NOMO-1 treated with DMSO at 0.1 percent for 48 hours (cell line): Measurements from ENCODE around the gene PROSER1.
"Not testable (repeated sequence)": the region's sequence is repeated elsewhere in the genome, so short reads cannot be mapped to it uniquely, and the experiment has no call there.

Experiments used
- DNase-seq: peaks from one replicate; lab custom pipeline; 2025; ENCODE audit not compliant: unreplicated experiment; lab: John Stamatoyannopoulos, UW

The PROSER1 gene

DNA sequence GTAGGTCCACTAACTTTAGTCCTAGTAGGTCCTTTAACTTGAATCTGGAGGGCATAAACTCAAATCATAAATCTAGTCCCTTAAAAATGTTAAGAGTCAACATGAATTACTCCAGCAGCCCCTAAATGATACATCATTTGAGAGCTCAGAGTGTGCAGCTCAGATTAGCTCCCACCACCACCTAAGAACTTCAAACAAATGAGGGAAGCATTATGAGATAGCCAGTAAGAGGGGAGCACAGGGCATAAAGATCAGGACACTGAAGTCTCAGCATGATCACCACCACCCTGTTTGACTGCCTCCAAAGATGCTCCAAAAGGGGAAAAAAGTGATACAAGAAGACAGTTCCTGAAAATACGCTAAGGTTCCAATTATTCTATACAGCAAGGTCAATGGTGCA is 5.7 kb downstream of the PROSER1 start:
- no peak for DNase-seq

DNA sequence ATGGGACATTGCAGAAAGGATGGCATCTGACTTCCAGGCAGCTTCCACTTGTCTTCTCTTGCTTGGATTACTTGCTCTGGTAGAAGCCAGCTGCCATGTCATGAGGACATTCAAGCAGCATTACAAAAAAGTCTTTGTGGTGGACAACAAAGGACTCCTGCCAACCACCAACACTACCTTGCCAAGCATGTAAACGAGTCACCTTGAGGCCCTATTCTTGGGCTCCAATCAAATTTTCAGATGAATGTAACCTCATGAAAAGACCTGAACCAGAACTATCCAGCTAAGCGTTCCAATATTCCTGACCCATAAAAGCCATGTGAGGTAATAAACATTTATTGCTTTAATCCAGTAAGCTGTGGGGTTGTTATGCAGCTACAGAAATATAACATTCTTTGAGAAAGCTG is 12.5 kb downstream of the PROSER1 start:
- no peak for DNase-seq

DNA sequence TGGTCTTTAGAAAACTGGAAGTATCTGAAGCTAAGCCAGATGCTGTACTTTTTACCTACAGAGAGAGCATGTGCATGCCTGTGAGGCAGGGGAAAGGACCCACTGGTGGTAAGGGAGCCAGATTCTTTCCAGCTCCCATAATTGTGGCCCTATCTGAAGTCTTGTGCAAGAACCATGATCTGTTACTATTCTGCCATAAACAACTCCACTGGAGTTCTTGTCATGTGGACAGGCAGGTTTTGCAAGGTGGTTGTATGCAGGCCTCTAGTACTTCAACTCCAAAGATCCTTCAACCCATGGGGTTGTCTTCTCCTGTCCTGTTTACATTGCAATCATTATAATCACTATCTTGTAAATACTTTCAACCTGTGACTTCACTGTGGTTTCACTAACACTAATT is 14.1 kb downstream of the PROSER1 start:
- no peak for DNase-seq

DNA sequence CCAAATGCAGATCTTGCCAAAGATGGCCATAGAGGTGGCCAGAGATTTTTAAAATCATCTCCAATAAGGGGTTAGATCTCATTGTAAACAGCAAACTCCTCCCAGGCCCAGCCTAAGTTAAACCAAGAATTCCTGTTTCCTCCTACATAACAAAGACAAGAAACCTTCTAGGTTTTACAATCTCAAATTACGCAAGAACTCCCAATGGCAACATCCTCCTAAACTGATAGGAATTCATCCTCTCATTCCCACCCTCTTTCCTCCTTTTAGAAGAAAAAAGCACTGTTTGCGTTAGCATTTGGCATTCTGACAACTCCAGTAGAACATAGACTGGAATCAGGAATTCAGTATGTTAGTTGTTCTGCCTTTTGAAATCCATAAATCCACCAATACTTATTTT is 14.6 kb downstream of the PROSER1 start:
- no peak for DNase-seq

DNA sequence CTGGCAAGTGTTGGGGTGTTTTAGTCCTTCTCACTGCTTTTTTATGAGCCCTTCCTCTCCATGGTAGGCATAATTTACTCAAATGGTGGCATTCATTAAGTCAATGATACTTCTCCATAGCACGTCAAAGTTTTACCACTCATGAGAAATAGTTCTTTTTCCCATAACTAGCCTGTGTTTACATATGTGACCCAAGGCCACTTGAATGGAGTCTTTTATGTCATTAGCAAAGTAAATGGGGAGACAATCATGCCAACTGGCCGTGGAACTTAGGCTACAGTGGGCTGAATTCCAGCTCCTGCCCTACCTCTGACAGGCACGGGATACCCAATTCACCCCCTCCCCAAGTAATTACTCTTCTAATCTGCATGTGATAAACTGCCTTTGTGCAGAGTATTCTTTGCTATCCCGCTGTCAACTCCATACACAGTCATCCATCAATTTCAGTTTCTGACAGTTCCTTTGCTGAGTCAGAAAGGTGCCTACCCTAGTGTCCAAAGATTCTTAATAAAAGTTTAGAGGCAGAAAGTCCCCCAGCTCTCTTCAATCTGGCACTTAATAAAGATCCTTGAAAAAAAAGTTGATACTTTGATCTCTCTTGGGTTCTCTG is 16.9 kb downstream of the PROSER1 start:
- no peak for DNase-seq

DNA sequence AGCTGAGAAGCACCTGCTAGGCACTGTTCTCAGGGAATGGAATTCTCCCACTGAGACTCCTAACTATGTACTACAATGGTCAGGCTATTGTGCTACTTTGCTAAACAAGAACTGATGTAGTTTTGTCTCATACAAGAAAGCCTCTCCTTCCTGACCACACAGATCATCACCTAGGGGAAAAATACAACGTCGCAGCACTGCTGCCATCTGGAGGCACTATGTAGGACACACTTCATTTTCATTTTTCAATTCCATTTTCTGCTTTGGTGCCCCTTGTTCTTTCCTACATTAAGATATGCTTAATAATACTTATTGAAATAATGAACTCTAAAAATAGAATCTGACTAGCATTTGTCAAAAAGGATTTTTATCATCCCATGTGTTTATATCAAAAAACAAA is 21.1 kb downstream of the PROSER1 start:
- DNase-seq, result no peak

DNA sequence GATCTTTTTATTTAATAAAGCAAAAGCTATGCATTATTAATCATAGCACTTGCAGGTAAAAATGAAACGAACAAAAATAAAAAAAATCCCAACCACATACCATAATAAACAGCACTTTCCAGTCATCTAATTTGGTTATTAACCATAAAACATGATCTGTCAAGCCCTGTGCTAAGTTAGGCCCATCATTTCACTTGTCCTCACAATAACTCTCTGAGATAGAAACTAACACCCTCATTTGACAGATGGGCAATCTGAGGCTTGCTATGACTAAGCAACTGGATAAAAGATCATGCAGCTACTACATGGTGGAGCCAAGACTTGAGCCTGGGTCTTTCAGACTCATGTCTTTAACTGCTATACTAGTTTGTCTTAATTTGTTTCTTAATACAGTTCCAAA is 21.8 kb downstream of the PROSER1 start:
- no peak for DNase-seq

DNA sequence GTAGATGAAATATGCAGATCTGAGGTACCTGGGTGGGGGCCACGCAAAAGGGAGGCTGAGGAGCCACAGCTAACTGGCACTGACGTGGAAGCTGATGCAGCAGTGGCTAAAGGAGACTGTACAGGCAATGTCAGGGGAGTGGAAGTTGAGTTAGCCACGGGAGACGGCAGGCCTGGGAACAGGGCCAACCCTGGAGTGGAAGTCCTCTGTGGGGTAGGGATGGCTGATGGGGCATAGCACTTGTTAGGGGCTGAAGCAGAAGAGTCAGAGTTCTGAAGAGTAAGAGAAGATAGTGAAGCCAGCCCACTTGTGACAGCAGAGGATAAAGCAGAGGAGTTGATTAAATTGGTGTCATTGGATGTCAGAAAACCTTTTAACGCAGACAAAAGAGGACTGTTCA is 24.4 kb downstream of the PROSER1 start:
- DNase-seq, result no peak

DNA sequence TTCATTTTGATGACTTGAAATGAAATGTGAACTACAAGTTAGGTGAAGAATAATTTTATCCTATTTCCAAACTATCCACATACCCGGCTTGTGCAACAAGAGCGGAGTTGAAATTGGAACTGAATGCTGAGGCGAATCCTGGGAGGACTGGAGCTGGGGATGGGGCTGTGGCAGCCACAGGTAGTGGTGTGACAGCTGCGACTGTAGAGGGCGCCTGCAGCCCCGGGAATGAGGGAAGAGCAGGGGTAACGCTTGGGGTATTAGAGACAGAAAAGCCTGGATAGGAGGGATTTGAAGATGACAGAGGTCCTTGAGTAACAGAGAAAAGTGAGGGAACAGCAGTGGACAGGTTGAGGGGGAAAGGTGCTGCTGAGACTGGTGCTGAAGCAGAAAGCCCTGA is 25.3 kb downstream of the PROSER1 start:
- DNase-seq, result no peak

DNA sequence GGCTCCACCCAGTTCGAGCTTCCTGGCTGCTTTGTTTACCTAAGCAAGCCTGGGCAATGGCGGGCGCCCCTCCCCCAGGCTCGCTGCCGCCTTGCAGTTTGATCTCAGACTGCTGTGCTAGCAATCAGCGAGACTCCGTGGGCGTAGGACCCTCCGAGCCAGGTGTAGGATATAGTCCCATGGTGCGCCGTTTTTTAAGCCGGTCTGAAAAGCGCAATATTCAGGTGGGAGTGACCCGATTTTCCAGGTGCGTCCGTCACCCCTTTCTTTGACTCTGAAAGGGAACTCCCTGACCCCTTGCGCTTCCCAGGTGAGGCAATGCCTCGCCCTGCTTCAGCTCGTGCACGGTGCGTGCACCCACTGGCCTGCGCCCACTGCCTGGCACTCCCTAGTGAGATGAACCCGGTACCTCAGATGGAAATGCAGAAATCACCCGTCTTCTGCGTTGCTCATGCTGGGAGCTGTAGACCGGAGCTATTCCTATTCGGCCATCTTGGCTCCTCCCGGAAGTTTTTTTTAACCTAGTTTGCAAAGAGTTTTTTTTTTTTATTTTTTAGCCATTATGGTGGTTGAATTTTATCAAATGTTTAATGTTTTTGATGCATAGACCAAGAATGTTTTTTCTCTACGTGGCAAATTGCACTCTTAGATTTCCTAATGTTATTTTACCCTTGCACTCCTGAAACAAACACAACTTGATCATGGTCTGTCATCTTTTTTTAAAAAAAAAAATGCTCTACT is 31.3 kb downstream of the PROSER1 start:
- DNase-seq, result not testable (repeated sequence)

DNA sequence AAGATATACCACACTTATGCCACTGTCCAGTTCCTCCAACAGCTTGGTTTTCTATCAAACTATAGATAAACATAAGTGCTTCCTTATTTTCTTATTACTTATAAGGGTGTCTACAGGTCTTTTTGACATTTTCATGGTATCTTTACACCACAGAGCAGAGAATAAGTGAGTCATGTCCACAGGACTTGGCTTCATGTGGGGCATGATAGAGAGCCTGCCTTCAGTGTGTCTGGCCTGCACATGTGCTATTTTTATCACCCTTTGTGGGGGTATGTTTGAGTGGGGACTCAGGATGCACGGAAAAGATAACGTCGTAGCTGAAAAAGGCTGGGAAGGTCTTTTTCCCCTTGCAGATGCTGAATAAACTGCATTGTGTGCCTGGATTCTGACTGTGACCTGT is 39.1 kb downstream of the PROSER1 start:
- DNase-seq, result no peak

DNA sequence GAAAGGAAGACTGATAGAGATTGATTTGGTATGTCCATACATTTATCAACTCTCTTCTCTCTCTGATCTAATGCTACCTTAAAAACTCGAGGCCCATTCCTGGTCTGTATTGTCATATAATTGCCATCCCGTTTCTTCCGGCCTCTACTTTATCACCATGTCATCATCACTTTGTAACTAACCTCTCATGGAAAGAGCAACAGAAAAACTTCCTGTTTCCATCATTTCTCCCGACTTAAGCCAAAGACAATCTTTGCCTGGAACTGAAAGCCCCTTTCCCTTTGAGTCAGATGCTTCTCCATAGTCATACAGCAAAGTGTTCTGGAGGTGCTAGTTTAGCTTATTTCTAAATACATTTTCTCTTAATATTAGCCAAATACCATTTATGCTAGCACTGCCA is 44.5 kb downstream of the PROSER1 start:
- no peak for DNase-seq

DNA sequence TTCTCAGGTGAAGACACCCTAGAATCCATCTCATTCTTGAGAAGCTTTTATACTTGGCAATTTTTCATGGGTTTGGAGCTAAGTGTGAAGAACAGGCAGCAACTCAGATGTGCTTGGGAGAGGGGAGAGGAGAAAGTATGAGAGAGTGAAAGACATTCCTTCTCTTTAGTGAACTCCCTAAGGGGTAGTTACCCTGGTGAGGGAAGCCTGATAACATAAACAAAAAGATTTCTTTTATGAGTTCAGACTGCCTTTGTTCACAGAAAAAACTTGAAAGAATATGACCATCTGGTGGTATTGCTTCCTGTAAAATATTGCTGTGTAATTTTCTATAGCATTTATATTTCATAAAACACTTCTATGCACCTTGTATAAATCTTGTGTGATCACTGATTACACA is 47.2 kb downstream of the PROSER1 start, which contains the start of gene STOML3:
TSS of gene STOML3 (minus strand) at position 139 of the 400 bp plus-strand sequence. CDS start at position 29, 110 bp downstream.
- DNase-seq, result no peak

DNA sequence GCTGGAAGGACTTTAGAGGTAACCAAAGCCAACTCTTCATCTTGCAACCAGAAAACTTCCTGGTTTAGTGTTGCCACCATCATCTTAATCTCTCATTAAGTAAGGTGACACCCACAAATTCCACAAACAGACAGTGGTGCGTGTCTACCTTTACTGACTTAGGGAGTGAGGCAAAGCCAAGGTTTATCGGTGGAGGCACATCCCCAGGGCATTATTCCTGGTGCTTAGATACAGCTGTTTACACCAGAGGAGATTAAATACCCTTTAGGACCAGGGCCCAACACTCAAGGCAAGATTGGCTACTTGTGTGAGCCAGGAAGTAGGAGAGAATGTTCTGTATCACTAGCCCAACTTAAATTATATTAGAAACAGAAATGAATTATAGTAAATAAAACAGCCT is 56.8 kb downstream of the PROSER1 start:
- no peak for DNase-seq

DNA sequence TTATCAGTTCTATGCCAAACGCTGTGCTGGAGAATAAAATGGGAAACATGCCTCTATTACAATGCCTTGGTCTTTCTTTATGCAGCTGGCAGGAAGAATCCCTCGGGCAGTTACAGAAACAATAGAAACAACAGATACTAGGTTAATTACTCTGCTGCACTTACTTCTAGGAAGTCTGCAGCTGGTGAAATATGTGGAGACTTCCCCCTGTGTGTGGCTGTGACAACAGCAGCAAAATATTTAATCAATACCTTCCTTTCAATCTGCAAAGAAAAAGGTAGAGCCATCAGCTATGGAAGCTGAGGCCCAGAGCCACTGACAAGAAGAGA is 57.2 kb downstream of the PROSER1 start:
- no peak for DNase-seq

DNA sequence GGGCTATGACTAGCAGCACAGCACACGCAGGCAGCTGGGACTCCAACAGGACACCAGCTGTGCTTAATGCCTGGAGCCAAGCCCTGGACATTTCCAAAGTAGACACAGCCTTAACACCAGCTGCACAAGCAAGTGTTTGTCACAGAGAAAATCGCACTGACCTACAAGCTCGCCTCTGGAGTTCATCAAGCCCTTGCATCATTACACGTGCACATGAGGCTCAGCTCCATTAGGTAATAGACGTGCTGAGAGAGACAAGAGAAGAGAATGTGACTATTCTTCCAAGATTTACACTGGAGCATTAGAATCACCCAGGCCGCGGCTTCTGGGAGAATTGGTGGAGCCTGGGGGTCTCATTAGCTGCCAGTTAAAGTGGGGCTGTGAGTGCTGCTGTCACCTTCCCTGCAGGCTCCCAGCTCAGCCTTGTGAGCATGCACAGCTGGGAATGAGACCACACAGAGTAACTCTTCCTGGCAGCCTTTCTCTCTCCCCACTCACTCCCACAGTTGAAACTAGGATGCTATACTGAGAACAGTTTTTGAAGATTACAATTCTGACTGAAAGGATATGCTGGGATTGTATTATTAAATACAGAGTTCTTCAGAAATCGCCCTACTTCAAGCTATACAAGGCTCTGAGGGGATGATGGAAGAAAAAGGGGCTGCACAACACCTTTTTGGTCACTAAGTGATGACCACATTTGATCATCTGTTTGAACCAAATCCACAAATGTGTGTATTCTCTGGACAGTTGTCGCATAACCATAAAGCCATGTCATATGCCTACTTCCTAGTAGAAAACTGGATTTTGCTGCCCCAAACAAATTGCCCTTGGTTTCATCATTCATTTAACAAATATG is 57.8 kb downstream of the PROSER1 start:
- DNase-seq, result no peak

DNA sequence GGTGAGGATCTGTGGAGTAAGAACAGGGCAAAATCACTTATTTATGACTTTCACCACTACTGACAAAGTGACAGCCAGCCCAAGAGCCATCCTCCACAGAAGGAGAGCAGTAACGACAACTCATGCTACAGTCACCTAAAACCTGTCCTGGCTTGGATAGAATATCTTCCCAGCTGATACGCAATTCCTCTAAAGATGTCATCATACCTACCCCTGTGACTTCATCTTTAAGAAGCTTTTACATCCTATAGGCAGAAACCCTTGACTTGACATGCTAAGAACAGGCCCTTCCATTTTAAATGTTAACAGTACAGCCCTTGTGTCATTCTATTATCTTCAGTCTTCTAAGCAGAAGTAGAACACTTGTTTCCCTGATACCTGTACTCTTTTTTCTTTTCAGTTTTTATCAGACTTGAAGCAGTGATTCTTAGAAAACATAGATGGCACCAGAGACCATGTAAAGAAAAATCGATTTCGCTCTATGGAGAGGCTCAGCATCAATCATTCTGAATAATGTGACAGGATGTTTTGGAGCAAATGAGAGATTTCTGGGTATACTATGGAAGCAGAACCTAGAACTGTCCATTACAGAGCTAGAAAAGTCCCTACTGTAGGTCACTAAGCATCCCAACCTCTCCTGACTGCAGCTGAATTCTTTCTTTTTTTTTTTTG is 67.4 kb downstream of the PROSER1 start:
- DNase-seq, result no peak

DNA sequence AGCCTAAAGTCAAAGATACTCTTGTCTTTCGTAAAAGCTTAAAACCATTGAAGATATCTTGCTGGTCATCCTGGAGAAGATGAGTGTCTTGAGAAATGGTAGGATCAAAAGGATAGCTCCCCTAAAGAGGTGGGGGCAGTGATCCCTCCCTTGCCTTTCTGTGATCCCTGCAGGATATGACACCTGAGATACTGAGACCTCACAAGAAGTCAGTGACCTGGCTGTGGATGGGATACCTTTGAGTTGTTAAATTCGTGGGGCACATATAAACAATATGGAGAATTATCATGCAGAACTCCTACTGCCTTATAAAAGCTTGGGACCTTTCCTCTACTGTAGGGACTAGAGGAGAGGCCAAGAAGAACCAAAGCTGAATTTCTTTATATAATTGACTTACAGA is 68.7 kb downstream of the PROSER1 start:
- no peak for DNase-seq

DNA sequence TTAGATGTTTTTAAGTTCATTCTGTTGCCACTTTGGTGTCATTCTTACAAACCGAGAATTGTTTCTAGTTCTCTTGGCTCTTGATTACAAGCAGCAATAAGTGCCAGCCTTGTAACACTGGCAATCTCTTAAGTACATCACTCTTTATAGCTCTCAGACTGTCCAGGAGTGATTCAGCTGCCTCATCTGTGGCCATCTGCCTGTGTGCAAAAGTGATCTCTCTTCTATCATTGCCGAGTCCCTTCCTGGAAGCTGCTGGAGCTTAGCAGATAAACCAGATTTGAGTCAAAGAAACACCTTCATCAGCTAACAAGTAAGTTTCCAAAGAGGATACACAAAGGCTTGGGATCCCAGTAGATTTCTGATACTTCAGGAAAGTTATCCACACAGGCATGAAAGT is 70.4 kb downstream of the PROSER1 start:
- DNase-seq, result no peak

DNA sequence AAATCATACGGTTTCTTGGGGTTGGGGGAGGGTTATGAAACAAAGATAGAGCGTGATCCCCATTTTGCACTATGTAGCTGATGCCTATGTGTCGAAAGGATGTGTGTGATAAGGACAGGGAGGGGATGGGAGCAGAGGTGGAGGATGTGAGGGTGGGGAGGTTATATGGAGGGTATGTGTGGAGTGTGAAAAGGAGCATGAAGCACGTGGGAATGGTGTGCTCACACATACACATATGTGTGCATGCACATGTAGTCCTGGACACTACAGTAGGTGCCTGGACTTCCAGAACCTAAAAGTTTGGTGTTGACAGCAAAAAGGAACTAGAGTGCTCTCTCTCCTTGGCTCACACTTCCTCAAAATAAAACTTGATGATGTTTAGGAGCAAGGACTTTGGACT is 72.6 kb downstream of the PROSER1 start:
- no peak for DNase-seq

DNA sequence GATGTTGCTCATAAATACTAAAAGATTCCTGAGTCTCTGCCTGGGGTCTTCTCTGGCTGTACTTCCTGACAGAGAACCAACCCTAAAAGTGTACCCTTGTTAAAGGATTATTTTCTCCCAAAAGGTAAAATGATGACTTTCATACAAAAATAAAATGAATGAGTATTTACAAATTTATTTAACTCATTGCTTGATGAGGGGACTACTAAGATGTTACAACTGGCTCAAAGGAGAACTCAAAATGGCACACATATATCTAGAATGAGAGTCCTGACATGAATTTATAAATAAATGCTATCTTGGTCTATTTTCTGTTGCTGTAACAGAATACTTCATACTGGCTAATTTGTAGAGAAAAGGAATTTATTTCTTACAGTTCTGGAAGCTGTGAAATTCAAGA is 77.7 kb downstream of the PROSER1 start:
- DNase-seq, result no peak
